DMS153 treated with DMSO at 0.1 percent for 48 hours (cell line): ENCODE data around the gene HILPDA.
A peak's percentile ranks its signal among the peaks of the same experiment; 100 is the strongest.

Source experiments
- DNase-seq: peaks from one replicate; lab custom pipeline; 2025; ENCODE audit not compliant: unreplicated experiment; lab: John Stamatoyannopoulos, UW

The HILPDA gene, protein sequence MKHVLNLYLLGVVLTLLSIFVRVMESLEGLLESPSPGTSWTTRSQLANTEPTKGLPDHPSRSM

DNA sequence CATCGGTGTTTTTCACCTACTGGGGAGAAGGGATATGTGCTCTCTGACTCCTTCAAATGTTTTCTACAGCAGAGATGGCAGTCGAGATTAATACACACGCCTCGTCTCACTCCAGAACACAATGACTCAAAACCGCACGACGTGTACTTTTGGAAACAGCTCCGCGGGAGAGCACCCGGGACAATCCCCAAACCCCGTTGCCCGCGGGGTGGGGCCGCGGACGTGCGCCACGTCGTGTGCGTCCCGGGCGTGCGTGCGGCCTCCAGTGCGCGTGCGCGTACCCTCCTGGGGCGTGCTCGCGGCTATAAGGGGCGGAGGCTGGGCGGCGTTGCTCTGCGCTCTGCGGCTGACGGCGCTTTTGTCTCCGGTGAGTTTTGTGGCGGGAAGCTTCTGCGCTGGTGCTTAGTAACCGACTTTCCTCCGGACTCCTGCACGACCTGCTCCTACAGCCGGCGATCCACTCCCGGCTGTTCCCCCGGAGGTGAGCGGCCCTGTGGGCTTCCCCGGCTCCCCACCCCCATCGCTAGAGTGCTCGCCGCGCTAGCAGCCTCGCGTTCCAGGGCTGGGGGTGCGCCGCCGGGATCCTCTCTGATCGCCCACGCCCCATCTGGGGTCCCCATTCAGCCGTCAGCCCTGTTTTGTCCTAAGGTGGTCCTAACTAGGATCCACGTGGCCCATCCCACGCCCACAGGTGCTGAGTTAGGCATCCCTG is at the start of gene HILPDA:
HILPDA (plus strand) TSS at position 336 of the 712 bp plus-strand sequence. CDS start 1,391 bp downstream, outside the sequence.
- peak; percentile 78 for DNase-seq

- DNase-seq, result no peak
These were observed 49.1 kb upstream of the HILPDA start for GRCh38 chr7:128406314-128407232.

DNA sequence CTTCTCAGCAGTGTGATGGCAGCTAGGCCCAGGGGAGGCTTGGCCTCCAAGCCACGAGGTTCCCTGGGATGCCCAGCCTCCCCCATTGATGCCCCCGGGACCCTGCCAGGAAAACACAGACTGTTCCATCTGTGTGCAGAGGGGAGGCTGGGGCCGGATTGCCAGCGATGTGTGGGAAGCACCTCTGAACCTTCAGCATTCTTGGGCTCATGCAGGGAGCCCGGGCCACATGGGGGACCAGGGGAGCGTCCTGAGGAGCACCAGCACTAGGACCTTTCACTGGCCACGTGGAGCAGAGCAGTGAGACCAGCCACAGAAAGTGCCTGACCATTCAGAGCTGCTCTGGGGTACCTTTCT is 48.5 kb upstream of the HILPDA start:
- no peak for DNase-seq

- no peak for DNase-seq
These were observed 47.6 kb upstream of the HILPDA start for GRCh38 chr7:128407751-128408708.

DNA sequence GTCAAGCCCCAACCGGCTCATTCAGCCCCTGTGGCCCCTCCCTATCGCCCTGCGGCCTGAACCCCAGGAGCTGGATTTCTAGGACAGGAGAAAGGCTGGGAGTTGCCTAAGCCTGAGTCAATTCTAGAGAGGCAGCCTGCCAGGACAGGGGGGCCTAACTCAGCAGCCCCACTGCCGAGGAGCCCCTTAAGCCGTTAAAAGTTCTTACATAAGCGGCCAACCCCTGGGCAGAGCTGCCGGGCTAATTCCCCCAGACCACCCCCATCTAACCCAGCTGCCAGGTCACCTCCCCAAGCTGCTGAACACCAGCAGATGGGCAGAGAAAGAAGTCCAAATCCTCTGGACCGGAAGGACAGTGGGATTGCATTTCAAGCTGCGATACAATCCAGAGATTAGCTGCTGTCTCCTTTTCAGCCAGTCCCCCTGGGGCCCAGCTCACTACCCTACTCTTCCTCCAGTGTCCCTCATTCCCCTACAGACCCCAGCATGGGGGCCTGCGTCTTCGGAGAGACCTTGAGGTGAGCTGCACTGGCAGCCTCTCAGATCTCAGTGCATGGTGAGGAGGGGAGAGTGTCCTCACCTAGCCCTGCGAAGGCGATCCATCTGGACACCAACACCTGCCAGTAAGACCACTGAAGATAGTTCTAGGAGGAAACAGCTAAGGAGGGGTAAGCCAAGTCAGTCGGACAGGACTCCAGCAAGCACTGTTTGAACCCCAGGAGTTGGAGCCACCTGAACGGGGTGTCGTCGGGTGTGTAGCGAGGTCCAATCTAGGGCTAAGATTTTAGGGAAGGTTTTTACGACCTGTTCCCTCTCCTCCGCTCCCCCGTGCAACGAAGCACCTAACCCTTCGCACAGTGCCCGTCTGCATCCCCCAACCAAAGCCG is 46.7 kb upstream of the HILPDA start:
- DNase-seq, result no peak

- peak; percentile 16 for DNase-seq
These were observed 45.9 kb upstream of the HILPDA start, which contains the start of gene IMPDH1 for GRCh38 chr7:128409596-128410450. Gene IMPDH1, minus strand, starts transcription at chr7:128409982. Its CDS starts 81 bp downstream, at chr7:128409901.

- no peak for DNase-seq
These were observed 45.3 kb upstream of the HILPDA start for GRCh38 chr7:128410451-128410753.

DNA sequence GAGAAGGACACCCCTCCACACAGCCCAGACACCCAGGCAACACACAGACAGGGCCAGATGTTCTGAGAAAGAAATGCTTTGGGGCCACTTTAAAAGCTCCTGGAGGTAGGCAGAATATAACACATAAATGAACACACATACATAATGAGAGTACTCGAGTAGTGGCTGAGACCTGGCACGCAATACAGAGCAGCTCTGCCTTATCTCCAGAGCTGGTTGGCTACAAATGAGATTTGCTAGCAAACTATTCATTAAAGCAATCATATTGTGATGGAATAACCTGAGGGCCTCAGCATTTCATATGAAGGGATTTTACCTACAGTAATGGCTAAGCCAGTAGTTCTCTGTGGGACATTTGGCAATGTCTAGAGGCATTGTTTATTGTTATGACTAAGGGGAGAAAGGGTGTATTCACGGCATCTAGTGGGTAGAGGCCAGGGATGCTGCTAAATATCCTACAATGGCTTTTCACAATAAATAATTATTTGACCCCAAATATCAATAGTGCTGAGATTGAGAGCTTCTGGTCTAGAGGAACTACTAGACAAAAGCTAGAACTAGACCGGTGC is 40.4 kb upstream of the HILPDA start:
- DNase-seq, result no peak

DNA sequence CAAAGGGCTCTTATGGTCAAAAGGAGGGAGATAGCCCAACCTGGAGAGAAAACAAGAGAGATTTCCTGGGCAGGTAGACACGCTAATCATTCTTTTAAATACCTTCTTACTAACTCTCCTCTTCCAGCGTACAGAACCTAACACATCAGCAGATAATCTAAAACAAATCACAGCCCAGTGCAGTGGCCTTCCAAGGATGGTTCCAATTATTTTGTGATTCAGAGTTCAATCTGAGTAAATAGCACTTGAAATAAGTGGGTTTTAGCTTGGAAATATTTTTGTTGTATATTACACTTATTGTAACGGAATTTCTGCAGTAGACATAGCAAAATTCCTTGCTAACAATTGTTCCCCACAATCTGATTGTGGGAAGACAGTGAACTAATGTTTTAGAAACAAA is 38.6 kb upstream of the HILPDA start:
- no peak for DNase-seq

- DNase-seq, result no peak
These were observed 36.4 kb upstream of the HILPDA start for GRCh38 chr7:128419257-128419656.

DNA sequence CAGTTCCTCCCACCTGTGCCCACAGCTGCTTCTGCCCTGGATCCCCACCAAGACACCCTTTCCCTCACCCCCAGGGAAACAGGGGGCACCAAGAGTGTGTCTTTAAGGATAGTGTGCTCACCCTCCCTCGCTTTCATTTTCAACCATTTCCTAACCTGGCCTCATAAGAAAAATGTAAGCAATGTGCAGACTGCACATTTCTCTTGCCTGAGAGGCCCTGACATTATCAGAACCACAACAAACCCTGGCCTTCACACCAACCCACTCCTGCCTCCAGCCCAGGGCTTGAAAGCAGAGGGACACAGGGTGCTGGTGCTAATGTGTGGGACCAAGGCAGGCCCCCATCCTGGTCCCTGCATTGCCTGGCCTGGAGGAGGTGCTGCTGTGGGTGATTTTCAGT is 34.9 kb upstream of the HILPDA start:
- no peak for DNase-seq

GRCh38 chr7:128421384-128421783 is 34.3 kb upstream of the HILPDA start:
- no peak for DNase-seq

DNA sequence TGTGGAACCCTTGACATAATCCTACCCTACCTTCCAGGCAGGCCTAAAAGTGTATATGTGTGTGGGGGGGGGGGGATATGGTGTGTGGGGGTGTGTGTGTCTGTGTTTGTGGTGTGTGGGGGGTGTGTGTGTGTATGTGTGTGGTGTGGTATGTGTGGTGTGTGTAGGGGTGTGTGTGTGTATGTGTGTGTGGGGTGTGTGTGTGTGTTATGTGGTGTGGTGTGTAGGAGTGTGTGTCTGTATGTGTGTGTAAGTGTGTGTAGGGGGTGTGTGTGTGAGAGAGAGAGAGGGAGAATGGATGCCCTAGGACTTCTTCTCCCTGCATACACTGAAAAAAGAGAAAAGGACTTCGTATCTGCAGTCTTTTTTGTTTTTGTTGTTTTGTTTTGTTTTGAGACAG is 33.6 kb upstream of the HILPDA start:
- no peak for DNase-seq

DNA sequence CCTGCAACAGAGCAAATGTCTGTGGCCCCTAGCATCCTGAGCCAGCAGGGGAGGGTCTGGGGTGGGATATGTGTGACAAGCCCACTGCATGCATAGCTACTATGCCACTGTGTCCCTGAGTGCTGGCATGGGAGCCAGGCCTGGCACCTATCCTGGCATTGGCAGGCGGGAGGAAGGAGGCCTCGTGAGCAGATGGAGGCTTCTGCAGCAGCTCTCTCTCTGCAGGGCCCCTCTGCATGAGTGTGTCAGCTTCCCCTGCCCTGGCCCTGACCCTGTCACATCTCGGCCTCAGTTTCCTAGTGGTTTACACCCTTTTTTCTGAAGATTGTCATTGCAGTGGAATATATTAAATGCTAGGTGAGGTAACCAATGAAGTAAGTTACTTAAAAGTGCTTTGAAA is 32.8 kb upstream of the HILPDA start:
- DNase-seq, result no peak

DNA sequence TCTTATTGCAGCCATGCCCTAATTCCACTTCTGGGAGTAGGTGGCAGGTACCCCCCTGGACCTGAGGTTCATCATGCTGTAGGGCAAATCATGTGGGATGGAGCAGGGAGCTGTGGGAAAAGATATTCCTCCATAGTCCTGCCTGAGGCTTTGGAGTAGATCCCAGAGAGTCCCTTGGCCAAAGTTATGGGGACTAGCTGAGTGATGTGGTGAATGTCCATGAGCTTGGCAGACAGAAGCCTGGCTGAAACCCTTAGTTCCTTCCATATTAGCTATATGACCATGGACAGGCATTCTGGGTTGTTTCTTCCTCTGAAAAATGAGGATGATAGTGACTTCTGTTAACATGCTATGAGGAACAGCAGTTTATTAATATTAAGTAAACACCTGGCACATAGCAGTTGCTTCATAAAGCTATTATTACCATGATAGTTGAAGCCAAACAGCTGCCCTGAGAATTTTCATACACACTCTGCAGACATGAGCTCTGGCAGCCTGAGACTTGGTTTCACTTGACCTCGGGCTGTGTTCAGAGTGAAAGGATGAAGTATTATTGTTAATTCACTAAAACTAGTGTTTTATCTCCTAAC is 30.9 kb upstream of the HILPDA start:
- DNase-seq, result no peak

- peak; percentile 53 for DNase-seq
These were observed 29.8 kb upstream of the HILPDA start for GRCh38 chr7:128425850-128426249.

GRCh38 chr7:128427289-128427891 is 28.3 kb upstream of the HILPDA start:
- DNase-seq, result peak; percentile 39

GRCh38 chr7:128430207-128430606 is 25.5 kb upstream of the HILPDA start:
- no peak for DNase-seq
